ENCODE measurements around the gene COL25A1. TPM values are rescaled to one million over a fixed set of nuclear protein-coding genes. Genes with fewer than 3 reads are reported as not detected.

Gene COL25A1
- total RNA-seq, 1 experiment from 2014 or later, result not detected

DNA sequence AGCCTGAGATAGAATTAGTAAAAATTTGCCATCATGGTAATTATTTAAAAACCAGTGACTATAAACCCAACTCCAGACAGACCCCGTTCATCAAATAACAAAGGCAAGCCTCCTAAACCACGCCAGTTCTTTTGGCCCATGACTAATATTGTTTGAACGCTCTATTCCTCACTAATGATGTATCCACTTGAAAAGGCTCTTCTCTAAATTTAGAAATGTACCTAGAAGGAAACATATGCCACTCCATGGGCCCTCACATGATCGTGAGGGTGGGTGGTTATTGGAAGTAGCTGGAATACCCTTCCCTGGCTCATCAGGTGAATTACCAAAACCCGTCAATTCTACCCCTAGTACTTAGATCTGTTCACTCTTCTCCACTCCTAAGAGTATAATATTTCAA, 249.2 kb downstream of the COL25A1 start:
- H3K4me3 ChIP-seq (replicated peaks in 1 of 2; ENCODE audit: low read depth in 1 of 2, low read length in 2 of 2), result no peak overlapping the region
- peaks cover 52% of the 10 kb centered on the region for H3K27me3 ChIP-seq (ENCODE audit: insufficient read depth, low read length)
- no peak for TF ChIP-seq EGR1 (IDR thresholded peaks at IDR 0.05; ENCODE audit: low read depth)
- 0 out of 2 replicates have a peak, but pooled peaks have one; percentile 73 for TF ChIP-seq EZH2 (IDR thresholded peaks at IDR 0.05)
- TF ChIP-seq SRF (IDR thresholded peaks at IDR 0.05; ENCODE audit: low read depth), result no peak
- no peak for TF ChIP-seq POLR2A (IDR thresholded peaks at IDR 0.05; ENCODE audit: borderline replicate concordance, extremely low read depth, insufficient read depth, insufficient read length)
- BruUV-seq (replicated peaks), result no TSS peak
- ATAC-seq, result no peak
- no peaks in the 10 kb centered on the region for H4K20me1 ChIP-seq (ENCODE audit: insufficient read depth)
- no peak overlapping the region for H3K9ac ChIP-seq (ENCODE audit: low read length)
- no peaks in the 10 kb centered on the region for H3K36me3 ChIP-seq (ENCODE audit: control insufficient read depth in 1 of 2, insufficient read depth in 2 of 2, low read length in 2 of 2)
- H3K9me2 ChIP-seq (ENCODE audit: insufficient read depth), result no peaks in the 10 kb centered on the region
- H2AFZ ChIP-seq (ENCODE audit: low read depth, low read length, poor library complexity, severe bottlenecking), result no peak overlapping the region
- ChIA-PET POLR2A (no interaction called here), CTCF (no interaction called here), RAD21 (ENCODE audit: low non-redundant PET in 1 of 2, low total read pairs in 2 of 2, uncharacterized antibody in 2 of 2, unreplicated experiment in 2 of 2) (no interaction called here)
- no peak for DNase-seq (ENCODE audit: low read depth, low spot score)
- no peaks in the 10 kb centered on the region for H3K9me3 ChIP-seq (ENCODE audit: control insufficient read depth in 1 of 2, insufficient read depth in 1 of 2, low read depth in 1 of 2, low read length in 2 of 2)
- H3K27ac ChIP-seq (ENCODE audit: low read depth, low read length), result no peak overlapping the region
- no peak overlapping the region for H3K4me2 ChIP-seq (ENCODE audit: low read length)
- intact Hi-C loops (cut with micrococcal nuclease), result no loop called here
- H3K4me1 ChIP-seq (ENCODE audit: control insufficient read depth in 1 of 2, insufficient read depth in 2 of 2, low read length in 2 of 2), result no peaks in the 10 kb centered on the region
- H3K79me2 ChIP-seq (ENCODE audit: insufficient read depth, low read length), result no peaks in the 10 kb centered on the region

DNA sequence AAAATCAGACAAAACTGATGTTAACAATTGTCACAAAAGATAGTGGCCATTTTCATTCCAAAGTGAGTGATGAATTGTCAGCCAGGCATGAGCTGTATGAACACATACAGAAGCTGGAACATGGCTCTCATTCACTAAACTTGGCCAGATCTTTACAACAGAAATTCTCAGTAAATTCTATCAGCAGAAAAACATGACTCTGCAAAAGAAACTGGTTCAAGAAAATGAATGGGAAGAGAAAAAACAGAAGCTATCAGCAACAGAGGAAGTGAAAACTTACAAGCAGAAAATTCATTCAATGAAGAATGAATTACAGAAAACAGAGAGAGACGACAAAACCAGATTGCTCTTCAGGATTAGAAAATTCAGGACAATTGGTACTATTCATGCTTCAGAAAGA, 249.6 kb downstream of the COL25A1 start:
- ATAC-seq, result no peak
- BruUV-seq (replicated peaks), result no TSS peak
- Histone ChIP-seq H3K4me2 (ENCODE audit: low read length) (no peak overlapping the region), H3K36me3 (ENCODE audit: control insufficient read depth in 1 of 2, insufficient read depth in 2 of 2, low read length in 2 of 2) (no peaks in the 10 kb centered on the region), H3K4me1 (ENCODE audit: control insufficient read depth in 1 of 2, insufficient read depth in 2 of 2, low read length in 2 of 2) (no peaks in the 10 kb centered on the region), H3K79me2 (ENCODE audit: insufficient read depth, low read length) (no peaks in the 10 kb centered on the region), H3K9me3 (ENCODE audit: control insufficient read depth in 1 of 2, insufficient read depth in 1 of 2, low read depth in 1 of 2, low read length in 2 of 2) (no peaks in the 10 kb centered on the region), H3K9ac (ENCODE audit: low read length) (no peak overlapping the region), H3K4me3 (replicated peaks in 1 of 2; ENCODE audit: low read depth in 1 of 2, low read length in 2 of 2) (no peak overlapping the region), H2AFZ (ENCODE audit: low read depth, low read length, poor library complexity, severe bottlenecking) (no peak overlapping the region), H3K9me2 (ENCODE audit: insufficient read depth) (no peaks in the 10 kb centered on the region), H4K20me1 (ENCODE audit: insufficient read depth) (no peaks in the 10 kb centered on the region), H3K27me3 (ENCODE audit: insufficient read depth, low read length) (peaks cover 52% of the 10 kb centered on the region), H3K27ac (ENCODE audit: low read depth, low read length) (no peak overlapping the region)
- RAD21 ChIA-PET (ENCODE audit: low non-redundant PET in 1 of 2, low total read pairs in 2 of 2, uncharacterized antibody in 2 of 2, unreplicated experiment in 2 of 2), result no interaction called here
- POLR2A ChIA-PET, result no interaction called here
- CTCF ChIA-PET, result no interaction called here
- no peak for DNase-seq (ENCODE audit: low read depth, low spot score)
- intact Hi-C loops (cut with micrococcal nuclease), result no loop called here
- TF ChIP-seq, protein P1, sequence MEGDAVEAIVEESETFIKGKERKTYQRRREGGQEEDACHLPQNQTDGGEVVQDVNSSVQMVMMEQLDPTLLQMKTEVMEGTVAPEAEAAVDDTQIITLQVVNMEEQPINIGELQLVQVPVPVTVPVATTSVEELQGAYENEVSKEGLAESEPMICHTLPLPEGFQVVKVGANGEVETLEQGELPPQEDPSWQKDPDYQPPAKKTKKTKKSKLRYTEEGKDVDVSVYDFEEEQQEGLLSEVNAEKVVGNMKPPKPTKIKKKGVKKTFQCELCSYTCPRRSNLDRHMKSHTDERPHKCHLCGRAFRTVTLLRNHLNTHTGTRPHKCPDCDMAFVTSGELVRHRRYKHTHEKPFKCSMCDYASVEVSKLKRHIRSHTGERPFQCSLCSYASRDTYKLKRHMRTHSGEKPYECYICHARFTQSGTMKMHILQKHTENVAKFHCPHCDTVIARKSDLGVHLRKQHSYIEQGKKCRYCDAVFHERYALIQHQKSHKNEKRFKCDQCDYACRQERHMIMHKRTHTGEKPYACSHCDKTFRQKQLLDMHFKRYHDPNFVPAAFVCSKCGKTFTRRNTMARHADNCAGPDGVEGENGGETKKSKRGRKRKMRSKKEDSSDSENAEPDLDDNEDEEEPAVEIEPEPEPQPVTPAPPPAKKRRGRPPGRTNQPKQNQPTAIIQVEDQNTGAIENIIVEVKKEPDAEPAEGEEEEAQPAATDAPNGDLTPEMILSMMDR (IDR thresholded peaks at IDR 0.05 in 2 of 3, conservative IDR thresholded peaks at IDR 0.05 in 1 of 3; ENCODE audit: borderline replicate concordance in 1 of 3, insufficient read depth in 1 of 3, low read depth in 2 of 3, low read length in 2 of 3), result no peak
- TF ChIP-seq, protein P2, sequence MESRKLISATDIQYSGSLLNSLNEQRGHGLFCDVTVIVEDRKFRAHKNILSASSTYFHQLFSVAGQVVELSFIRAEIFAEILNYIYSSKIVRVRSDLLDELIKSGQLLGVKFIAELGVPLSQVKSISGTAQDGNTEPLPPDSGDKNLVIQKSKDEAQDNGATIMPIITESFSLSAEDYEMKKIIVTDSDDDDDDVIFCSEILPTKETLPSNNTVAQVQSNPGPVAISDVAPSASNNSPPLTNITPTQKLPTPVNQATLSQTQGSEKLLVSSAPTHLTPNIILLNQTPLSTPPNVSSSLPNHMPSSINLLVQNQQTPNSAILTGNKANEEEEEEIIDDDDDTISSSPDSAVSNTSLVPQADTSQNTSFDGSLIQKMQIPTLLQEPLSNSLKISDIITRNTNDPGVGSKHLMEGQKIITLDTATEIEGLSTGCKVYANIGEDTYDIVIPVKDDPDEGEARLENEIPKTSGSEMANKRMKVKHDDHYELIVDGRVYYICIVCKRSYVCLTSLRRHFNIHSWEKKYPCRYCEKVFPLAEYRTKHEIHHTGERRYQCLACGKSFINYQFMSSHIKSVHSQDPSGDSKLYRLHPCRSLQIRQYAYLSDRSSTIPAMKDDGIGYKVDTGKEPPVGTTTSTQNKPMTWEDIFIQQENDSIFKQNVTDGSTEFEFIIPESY (IDR thresholded peaks at IDR 0.05; ENCODE audit: extremely low read depth, insufficient replicate concordance, low read length), result no peak
- TF ChIP-seq, protein P3, sequence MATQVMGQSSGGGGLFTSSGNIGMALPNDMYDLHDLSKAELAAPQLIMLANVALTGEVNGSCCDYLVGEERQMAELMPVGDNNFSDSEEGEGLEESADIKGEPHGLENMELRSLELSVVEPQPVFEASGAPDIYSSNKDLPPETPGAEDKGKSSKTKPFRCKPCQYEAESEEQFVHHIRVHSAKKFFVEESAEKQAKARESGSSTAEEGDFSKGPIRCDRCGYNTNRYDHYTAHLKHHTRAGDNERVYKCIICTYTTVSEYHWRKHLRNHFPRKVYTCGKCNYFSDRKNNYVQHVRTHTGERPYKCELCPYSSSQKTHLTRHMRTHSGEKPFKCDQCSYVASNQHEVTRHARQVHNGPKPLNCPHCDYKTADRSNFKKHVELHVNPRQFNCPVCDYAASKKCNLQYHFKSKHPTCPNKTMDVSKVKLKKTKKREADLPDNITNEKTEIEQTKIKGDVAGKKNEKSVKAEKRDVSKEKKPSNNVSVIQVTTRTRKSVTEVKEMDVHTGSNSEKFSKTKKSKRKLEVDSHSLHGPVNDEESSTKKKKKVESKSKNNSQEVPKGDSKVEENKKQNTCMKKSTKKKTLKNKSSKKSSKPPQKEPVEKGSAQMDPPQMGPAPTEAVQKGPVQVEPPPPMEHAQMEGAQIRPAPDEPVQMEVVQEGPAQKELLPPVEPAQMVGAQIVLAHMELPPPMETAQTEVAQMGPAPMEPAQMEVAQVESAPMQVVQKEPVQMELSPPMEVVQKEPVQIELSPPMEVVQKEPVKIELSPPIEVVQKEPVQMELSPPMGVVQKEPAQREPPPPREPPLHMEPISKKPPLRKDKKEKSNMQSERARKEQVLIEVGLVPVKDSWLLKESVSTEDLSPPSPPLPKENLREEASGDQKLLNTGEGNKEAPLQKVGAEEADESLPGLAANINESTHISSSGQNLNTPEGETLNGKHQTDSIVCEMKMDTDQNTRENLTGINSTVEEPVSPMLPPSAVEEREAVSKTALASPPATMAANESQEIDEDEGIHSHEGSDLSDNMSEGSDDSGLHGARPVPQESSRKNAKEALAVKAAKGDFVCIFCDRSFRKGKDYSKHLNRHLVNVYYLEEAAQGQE (IDR thresholded peaks at IDR 0.05; ENCODE audit: low read depth), result no peak
- TF ChIP-seq ELF1 (IDR thresholded peaks at IDR 0.05; ENCODE audit: borderline replicate concordance, low read depth) (no peak), FOSL1 (IDR thresholded peaks at IDR 0.05; ENCODE audit: low read depth) (no peak), CBX3 (IDR thresholded peaks at IDR 0.05; ENCODE audit: low read depth) (no peak), JUND (IDR thresholded peaks at IDR 0.05) (no peak), EZH2phosphoT487 (IDR thresholded peaks at IDR 0.05; ENCODE audit: borderline replicate concordance) (no peak), ZNF274 (IDR thresholded peaks at IDR 0.05; ENCODE audit: low read depth, low read length) (no peak), RAD21 (IDR thresholded peaks at IDR 0.05; ENCODE audit: low read depth) (no peak), TCF7L2 (IDR thresholded peaks at IDR 0.05; ENCODE audit: borderline replicate concordance, extremely low read depth, insufficient read depth, insufficient read length) (no peak)
